Fibroblast of villous mesenchyme (primary cell): Measurements from ENCODE around the gene MIA. TPM values are rescaled to one million over a fixed set of nuclear protein-coding genes. Genes with fewer than 3 reads are reported as not detected.
A peak's percentile ranks its signal among the peaks of the same experiment; 100 is the strongest.

Source experiments
- DNase-seq: peaks from one replicate; pipeline ENCODE4 v3.0.0-alpha.2; 2010; ENCODE audit warnings: low read depth
- H3K4me3 ChIP-seq: 2 replicates; pipeline ENCODE4 v1.5.1; 2011; ENCODE audit warnings: low read depth, mild to moderate bottlenecking, low read length
- CTCF ChIP-seq: IDR thresholded peaks from 2 replicates; pipeline ENCODE4 v1.5.1; 2012; ENCODE audit warnings: low read depth, mild to moderate bottlenecking, low read length; ENCODE audit not compliant: insufficient read depth
- total RNA-seq: library from RNA; depleted of rRNA; stranded (reverse); fragments of >200 nt; gene quantifications from 2 replicates; pipeline ENCODE4 v1.2.3, GENCODE V29; 2012

Gene MIA
- total RNA-seq, 1 donor = not detected

DNA sequence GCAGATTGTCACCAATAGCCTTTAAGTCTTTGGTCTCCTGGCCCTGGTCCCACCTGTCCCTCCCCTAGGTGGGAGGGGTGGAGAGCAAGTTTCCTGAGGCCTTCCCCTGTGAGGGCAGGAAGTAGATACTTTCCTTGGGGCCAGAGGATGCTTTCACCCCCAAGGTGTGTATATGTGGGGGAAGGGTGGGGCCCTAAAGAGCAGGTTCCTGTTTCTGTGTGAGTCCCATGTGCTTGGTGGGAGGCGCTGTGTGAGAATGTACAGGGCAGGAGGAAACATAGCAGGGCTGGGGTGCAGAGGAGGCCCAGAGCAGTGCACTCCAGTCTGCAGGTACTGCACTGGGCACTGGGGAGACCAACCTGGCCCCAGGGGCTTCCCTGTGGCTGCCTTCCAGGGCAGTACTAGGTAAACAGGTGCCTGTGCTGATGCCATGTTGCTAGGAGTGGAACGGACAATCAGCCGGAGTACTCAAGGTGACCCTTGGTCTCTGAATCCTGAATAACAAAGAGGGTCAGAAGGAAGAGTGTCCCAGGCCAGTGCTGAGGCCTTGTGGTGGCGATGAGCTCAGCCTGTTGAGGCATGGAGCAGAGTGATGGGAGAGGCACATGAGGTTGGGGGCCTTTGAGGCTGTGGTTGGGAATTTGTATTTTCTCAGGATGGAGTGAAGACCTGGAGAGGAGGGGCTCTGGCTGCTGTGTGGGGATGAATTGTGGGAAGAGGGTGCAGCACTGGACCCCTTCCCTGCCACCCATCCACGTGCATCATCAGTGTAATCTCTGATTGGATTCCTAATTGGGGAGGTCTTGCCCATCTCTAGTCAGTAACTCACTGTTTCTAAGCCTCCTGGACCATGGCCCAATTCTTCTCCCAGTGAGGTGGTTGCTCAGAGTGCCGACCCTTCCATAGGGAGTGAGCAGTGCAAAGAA, 28.8 kb downstream of the MIA start:
- no peak for TF ChIP-seq CTCF
- no peak for DNase-seq
- no peak overlapping the region for H3K4me3 ChIP-seq

DNA sequence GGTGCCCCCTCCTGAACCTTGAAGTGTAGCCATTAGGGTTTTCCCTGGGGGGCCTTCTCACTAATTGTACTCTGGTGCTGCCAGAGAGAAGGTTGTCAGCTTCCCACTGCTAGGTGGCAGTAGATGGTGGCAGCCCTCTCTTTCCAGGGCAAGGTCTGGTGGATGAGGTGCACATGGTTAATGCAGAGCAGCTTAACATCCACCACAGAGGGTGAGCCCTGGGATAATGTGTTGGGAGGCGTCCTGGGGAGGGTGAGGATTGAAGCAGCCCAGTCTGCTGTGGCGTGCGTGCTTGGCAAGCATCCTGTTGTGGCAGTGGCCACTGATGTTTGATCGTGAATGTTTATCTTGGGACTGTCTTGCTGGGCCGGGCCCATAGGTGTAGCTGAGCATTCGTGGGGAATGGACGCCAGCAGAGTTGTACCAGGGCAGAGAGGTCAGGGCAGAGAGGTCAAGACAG, 29.5 kb downstream of the MIA start:
- no peak for DNase-seq
- peak; percentile 24 for TF ChIP-seq CTCF
- no peak overlapping the region for H3K4me3 ChIP-seq

DNA sequence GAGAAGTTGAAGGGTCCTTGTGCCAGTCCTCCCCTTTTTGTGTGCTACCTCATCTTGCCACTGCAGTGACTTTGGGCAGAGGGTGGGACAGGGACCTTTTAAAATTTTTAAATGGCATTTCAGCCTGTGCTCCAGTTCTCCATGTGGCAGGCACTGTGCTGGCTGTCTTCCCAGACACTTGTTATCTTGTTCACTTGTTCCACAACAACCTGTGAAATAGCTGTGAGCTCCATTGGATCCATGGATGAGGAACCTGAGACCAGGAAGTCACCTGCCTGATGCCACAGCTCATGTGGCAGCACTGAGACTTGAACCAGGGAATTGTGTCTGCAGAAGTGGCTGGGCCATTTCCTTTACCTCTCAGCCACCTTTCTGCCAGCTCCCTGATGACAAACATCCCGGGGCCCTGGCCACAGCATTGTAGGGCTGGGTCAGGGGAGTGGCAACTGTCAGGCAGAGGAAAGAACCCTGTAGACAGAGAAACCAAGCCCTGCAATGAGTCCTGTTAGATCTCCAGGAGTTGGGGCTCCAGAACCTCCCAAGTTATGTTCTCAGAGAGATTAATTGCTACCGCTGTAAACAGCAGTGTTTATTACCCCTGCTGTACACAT, 30.0 kb downstream of the MIA start:
- no peak for TF ChIP-seq CTCF
- no peak for DNase-seq
- no peak overlapping the region for H3K4me3 ChIP-seq

GRCh38 chr19:40806423-40807146, 31.3 kb downstream of the MIA start:
- peak; percentile 88 for TF ChIP-seq CTCF
- peak overlapping the region; percentile 24 for H3K4me3 ChIP-seq
- peak; percentile 98 for DNase-seq

GRCh38 chr19:40807147-40808020, 32.1 kb downstream of the MIA start:
- H3K4me3 ChIP-seq = no peak overlapping the region
- TF ChIP-seq CTCF = peak; percentile 35
- DNase-seq = no peak

DNA sequence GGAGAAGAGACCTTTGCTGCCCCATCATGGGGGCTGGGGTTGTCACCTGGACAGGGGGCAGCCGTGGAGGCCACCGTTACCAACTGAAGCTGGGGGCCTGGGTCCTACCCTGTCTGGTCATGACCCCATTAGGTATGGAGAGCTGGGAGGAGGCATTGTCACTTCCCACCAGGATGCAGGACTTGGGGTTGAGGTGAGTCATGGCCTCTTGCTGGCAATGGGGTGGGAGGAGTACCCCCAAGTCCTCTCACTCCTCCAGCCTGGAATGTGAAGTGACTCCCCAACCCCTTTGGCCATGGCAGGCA, 32.7 kb downstream of the MIA start:
- no peak for TF ChIP-seq CTCF
- DNase-seq = no peak
- no peak overlapping the region for H3K4me3 ChIP-seq
